HT-29 (cell line): ENCODE measurements around the gene CARD6. TPM values are rescaled to one million over a fixed set of nuclear protein-coding genes. Genes with fewer than 3 reads are reported as not detected.
"Not testable (repeated sequence)": the region's sequence is repeated elsewhere in the genome, so short reads cannot be mapped to it uniquely, and the experiment has no call there.

Experiments used
- DNase-seq: peaks from one replicate; pipeline ENCODE4 v3.0.0-alpha.2; 2015; ENCODE audit warnings: low spot score
- small RNA-seq: library from RNA; depleted of rRNA; stranded (forward); fragments of <200 nt; gene quantifications from one replicate; pipeline ENCODE3, GENCODE V24; 2014
- total RNA-seq: library from RNA; depleted of rRNA; stranded (reverse); fragments of >200 nt; shearing (Covaris generic); gene quantifications from 2 replicates; pipeline ENCODE4 v1.2.3, GENCODE V29; 2014; rRNA removed

The CARD6 gene
- total RNA-seq, 1 experiment from 2014 or later = 1.2 TPM

DNA sequence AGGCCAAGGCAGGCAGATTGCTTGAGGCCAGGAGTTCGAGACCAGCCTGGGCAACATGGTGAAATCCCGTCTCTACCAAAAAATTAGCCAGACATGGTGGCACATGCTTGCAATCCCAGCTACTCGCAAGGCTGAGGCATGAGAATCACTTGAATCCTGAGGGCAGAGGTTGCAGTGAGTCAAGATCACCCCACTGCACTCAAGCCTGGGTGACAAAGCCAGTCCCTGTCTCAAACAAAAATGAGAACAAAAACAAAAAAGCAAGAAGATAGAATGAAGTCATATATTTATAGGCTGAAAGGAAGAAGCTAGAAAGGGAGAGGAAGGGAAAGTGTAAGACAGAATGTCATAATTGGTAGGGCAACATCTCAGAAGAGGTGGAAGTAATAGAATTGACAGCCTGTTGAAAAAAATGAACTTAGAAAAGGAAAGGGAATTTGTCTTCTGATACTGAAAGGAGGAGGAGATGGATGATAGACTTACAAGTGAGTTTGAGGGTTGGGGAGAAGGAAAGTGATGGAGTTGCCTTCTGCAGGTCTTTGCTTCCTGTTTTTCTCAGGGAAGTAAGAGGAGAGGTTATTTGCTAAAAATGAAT is 32.2 kb downstream of the CARD6 start:
- DNase-seq = no peak

DNA sequence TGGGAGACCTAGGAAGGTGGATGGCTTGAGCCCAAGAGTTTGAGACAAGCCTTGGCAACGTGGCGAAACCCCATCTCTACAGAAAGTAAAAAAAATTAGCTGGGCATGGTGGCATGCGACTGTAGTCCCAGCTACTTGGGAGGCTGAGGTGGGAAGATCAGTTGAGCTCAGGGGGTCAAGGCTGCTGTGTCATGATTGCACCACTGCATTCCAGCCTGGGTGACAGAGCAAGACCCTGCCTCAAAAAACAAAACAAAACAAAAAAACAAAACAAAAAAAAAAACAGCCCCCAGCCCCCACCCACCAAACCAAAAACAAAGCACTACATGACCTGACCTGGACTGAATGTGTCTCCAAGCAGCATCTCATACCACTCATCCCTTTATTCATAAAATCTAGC is 34.8 kb downstream of the CARD6 start:
- DNase-seq = no peak

DNA sequence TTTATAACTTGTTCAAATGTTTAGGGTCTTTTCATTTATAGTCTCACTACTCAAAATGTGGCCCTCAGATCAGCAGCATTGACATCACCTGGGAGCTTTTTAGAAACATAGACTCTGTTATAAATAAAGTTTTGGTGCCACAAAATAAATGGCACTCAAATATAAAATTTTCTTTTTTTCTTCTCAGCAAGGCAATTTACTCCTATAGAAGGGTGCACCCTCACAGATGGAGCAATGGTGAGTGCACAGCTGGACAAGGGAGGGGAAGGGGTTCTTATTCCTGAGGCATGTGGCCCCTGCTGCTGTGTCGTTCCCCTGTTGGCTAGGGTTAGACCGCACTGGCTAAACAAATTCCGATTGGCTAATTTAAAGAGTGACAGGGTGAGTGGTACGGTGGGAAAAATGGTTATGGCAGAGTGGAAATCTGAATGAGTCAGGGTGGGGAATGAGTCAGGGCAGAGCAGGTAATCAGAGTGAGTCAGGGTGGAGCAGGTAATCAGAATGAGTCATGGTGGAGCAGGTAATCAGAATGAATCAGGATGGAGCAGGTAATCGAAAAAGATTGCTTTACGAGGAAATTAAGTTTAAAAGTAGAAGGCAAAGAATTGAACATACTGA is 36.3 kb downstream of the CARD6 start:
- no peak for DNase-seq

DNA sequence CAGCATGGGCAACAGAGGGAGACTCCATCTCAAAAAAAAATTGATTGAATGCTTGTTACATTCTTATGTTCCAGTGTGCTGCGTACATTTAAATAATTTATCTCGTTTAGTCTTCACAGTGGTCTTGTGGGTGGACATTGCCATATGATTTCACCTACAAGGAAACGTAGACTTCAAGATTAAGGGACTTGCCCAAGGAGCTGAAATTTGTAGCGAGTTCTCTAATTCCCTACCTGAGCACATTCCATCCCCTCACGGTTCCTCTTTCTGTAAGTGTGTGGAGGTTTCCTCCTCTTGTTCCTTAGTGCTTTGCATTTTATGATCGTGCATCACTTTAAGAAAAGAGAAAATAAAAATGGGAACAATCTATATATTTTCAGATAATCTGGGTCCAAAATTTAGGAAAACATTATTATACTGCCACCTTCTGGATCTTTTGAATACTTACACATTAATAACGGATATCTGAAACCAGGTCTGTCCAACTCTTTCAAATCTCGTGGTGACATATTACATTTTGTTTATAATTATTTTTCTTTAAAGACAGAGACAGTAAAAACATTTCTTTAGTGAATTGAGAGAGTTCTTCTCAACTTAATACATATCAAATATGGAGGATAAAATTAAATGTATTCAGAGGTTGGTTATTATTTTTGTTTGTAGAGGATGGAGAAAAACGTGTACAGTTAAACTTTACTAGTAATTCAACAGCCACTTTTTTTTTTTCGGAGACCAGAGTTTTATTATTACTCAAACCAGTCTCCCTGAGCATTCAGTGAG is 38.2 kb downstream of the CARD6 start:
- peak; percentile 59 for DNase-seq

DNA sequence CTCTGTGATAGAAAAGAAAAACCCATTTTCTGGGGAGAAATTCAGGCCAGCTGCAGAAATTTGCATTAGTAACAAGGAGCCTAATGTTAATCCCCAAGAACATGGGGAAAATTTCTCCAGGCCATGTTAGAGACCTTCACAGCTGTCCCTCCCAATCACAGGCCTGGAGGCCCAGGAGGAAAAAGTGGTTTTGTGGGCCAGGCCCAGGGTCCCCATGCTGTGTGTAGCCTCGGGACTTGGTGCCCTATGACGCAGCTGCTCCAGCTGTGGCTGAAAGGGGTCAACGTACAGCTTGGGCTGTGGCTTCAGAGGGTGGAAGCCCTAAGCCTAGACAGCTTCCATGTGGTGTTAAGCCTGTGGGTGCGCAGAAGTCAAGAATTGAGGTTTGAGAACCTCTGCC is 41.1 kb downstream of the CARD6 start:
- no peak for DNase-seq

DNA sequence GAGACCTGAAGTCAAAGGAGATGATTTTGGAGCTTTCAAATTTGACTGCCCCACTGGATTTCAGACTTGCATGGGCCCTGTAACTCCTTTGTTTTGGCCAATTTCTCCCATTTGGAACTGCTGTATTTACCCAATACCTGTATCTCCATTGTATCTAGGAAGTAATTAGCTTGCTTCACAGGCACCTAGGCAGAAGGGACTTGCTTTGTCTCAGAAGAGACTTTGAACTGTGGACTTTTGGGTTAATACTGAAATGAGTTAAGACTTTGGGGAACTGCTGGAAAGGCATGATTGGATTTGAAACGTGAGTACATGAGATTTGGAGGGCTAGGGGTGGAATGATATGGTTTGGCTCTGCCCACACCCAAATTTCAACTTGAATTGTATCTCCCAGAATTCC is 41.9 kb downstream of the CARD6 start:
- not testable (repeated sequence) for DNase-seq

DNA sequence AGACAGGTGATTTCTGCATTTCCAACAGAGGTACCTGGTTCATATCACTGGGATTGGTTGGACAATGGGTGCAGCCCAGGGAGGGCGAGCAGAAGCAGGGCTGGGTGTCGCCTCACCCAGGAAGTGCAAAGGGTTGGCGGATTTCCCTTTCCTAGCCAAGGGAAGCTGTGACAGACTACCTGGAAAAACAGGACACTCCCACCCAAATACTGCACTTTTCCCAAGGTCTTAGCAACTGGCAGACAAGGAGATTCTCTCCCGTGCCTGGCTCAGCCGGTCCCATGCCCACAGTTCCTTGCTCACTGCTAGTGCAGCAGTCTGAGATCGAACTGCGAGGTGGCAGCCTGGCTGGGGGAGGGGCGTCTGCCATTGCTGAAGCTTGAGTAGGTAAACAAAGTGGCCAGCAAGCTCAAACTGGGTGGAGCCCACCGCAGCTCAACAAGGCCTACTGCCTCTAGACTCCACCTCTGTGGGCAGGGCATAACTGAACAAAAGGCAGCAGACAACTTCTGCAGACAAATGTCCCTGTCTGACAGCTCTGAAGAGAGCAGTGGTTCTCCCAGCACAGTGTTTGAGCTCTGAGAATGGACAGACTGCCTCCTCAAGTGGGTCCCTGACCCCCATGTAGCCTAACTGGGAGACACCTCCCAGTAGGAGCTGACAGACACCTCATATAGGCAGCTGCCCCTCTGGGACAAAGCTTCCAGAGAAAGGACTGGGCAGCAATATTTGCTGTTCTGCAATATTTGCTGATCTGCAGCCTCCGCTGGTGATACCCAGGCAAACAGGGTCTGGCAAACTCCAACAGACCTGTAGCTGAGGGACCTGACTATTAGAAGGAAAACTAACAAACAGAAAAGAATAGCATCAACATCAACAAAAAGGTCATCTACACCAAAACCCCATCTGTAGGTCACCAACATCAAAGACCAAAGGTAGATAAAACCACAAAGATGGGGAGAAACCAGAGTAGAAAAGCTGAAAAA is 54.6 kb downstream of the CARD6 start:
- peak; percentile 58 for DNase-seq

DNA sequence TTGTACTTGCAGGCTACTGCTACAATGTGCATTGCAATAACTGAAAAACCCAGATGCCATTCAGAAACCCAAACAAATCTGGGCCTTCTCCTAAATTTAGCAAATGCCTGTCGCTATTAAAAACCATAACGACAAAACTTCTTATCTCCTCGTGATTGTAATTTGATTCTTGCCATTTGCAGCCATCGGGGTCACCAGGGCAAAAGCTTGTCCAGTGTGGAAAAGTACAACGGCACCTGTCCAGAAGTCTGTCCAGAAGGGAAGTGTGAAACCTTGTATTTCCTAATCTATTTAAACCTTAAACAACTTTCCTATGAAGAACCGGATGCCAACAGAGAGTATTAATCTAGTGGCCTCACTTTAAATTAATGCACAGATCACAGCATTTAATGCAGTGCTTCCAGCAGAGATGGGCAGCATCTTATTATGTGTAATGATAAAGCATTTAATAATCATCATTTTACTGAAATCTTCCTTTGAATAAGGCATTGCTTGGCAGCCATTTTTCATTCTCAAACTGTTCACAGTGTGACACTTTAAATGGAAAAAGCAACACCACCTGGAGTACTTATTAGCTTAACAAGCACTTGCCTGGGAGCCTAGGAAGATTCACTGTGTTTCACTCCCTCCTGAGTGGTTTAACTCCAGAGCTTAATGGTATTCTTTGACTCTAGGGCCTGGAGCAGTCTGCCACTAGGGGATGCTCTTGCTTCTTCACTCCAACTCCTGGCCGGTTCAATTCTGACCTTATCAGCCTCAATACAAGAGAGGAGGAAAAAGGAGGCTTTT is 63.2 kb downstream of the CARD6 start:
- DNase-seq = peak; percentile 86

DNA sequence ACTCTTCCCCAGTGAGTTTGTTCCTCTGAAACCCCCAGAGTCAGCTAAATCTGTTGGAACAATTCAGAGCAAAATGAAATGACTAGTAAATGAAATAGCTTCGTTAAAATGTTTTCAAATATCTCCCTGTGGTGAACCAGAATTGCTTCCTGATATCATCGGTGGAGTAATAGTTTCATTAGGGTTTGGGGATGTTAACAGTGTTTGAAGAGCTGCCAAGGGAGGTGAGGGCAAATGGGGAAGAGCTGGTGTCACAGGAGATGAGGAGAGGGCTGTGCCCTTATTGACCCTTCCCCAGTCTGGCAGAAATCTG is 63.8 kb downstream of the CARD6 start:
- no peak for DNase-seq

DNA sequence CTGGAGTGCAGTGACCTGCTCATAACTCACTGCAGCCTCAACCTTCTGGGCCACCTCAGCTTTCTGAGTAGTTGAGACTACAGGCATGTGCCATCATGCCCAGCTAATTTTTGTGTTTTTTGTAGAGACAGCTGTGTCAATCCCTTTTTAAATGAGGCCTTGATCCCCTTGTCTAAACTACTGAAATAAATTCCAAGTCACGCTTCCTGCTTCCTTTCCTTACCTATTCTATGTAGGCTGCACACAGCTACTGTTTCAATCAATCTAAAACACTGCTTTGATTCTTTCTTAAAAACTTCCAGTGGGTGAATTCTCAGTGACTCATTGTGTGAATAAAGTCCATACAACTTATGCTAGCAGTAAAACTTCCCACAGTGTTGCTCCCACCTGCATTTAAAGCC is 65.2 kb downstream of the CARD6 start:
- no peak for DNase-seq

DNA sequence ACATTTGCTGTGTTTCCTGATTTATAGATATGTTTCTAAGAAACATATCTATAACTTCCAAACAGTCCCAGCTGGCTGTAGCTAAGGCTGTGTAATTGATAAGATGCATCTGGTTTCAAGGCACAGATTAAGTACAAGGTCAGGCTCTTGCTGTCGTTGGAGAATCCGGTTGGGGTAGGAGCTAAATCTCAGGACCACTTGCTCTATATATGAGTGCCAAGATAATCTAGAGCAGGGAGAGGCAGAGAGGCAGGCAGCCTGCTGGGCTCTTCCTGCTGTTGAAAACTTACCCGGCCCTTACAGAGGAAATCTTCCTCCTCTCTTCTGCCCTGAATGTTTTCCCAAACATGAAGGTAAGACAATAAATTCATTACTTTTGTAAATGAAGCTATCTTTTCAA is 68.1 kb downstream of the CARD6 start, which contains the start of gene C7:
TSS of gene C7 (plus strand) at position 234 of the 400 bp plus-strand sequence. CDS start at position 348, 114 bp downstream.
- no peak for DNase-seq

DNA sequence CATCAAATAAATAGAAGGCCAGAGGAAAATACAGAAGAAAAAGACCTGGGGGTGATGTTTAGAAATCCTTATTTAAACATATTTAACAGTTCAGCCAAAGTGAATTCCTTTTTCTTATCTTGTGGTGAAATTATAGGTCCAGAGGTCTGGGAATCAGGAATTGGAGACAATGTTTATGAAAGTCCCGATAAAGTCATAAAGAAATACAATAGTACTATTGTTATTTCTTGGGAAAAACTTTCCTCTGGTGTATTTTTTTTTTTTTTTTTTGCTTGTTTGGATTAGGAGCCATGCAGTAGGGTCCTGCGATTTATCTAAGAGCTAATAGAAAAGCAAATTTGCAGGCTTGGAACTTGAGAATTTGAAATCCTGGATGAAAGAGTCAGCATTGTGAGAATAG is 68.6 kb downstream of the CARD6 start:
- no peak for DNase-seq

Small RNA genes lying within 50 kb of the gene (small RNA-seq; reads per million reads assigned to genes)
- 70.3 reads per million, percentile 96 among the genes with 10 or more reads in this experiment for gene SNORD72

Other genes with a start within 250 kb of the CARD6 start
- 0.42 and 3.6 TPM in 2 replicates for gene PTGER4, start 161.5 kb upstream of the CARD6 start, total RNA-seq
- 3.0 and 3.5 TPM in 2 replicates for gene TTC33, start 85.4 kb upstream of the CARD6 start, total RNA-seq
- gene PRKAA1, start 43.0 kb upstream of the CARD6 start, total RNA-seq = 81.0 and 81.4 TPM in 2 replicates
- 2,122 and 2,883 TPM in 2 replicates for gene RPL37, start 6.1 kb upstream of the CARD6 start, total RNA-seq
- gene C7, start 68.1 kb downstream of the CARD6 start, total RNA-seq = 0.05 TPM in 1 of 2 replicates, not detected in the other
- not detected in 2 replicates for gene MROH2B, start 230.0 kb downstream of the CARD6 start, total RNA-seq